Neural cell (in vitro differentiated cells): ENCODE measurements around the gene SLC17A1.

ENCODE experiments used
- EP300 ChIP-seq: fragments of 450-650 bp; conservative IDR thresholded peaks from 2 replicates; pipeline ENCODE4 v1.6.1; 2014; ENCODE audit warnings: antibody characterized with exemption, mild to moderate bottlenecking, moderate library complexity; ENCODE audit not compliant: poor library complexity, severe bottlenecking
- EZH2 ChIP-seq: fragments of 200-600, 300-800 bp; shearing (Covaris generic), sonication (generic); IDR thresholded peaks from 2 replicates; pipeline ENCODE4 v1.6.1; 2014; ENCODE audit warnings: antibody characterized with exemption, low read length, borderline replicate concordance, mild to moderate bottlenecking; ENCODE audit not compliant: insufficient read depth, poor library complexity, severe bottlenecking
- POLR2AphosphoS5 ChIP-seq: IDR thresholded peaks from 2 replicates; pipeline ENCODE4 v1.6.1; 2012
- TAF1 ChIP-seq: IDR thresholded peaks from 2 replicates; pipeline ENCODE4 v1.6.1; 2012; ENCODE audit warnings: low read depth
- TF ChIP-seq, protein P1 (sequence below): fragments of 450-650 bp; IDR thresholded peaks from 2 replicates; pipeline ENCODE4 v1.5.1; 2014; ENCODE audit warnings: antibody characterized with exemption, mild to moderate bottlenecking, moderate library complexity; ENCODE audit not compliant: poor library complexity, severe bottlenecking

DNA sequence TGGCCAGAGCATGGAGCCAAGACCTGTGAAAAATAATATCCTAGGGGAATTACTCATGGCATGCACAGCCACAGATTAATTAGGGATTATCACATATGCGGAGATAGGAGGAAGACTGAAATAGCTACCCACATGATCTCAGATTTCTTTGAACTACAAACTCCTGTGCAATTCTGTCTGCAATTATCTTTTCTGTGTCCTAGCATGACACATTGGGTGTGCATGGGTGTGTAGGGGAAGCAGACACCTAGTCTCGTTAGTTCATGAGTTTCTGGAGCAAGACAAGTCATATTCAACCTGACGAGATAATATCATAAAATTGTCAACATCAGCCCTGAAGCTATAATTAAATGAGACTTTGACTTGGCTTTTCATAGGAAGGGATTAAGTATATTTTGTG is 80.9 kb downstream of the SLC17A1 start:
- TF ChIP-seq, protein P1, sequence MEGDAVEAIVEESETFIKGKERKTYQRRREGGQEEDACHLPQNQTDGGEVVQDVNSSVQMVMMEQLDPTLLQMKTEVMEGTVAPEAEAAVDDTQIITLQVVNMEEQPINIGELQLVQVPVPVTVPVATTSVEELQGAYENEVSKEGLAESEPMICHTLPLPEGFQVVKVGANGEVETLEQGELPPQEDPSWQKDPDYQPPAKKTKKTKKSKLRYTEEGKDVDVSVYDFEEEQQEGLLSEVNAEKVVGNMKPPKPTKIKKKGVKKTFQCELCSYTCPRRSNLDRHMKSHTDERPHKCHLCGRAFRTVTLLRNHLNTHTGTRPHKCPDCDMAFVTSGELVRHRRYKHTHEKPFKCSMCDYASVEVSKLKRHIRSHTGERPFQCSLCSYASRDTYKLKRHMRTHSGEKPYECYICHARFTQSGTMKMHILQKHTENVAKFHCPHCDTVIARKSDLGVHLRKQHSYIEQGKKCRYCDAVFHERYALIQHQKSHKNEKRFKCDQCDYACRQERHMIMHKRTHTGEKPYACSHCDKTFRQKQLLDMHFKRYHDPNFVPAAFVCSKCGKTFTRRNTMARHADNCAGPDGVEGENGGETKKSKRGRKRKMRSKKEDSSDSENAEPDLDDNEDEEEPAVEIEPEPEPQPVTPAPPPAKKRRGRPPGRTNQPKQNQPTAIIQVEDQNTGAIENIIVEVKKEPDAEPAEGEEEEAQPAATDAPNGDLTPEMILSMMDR = no peak
- no peak for TF ChIP-seq POLR2AphosphoS5
- no peak for TF ChIP-seq EZH2
- no peak for TF ChIP-seq TAF1
- no peak for TF ChIP-seq EP300
